Calu3 (cell line): ENCODE results near the gene ARHGEF11. TPM values are rescaled to one million over a fixed set of nuclear protein-coding genes. Genes with fewer than 3 reads are reported as not detected.

ENCODE experiments used
- BruUV-seq: library from RNA; stranded (reverse); fragments of 400-500 nt; replicated peaks from 2 replicates; lab custom pipeline; 2021; lab: Mats Ljungman, UMichigan
- CTCF ChIA-PET: fragments of 300-600 bp; sonication (Branson Sonifier 250); formaldehyde crosslinking; loops from one replicate; lab custom pipeline; 2022; ENCODE audit warnings: antibody characterized with exemption; lab: Charles Lee
- DNase-seq: peaks from one replicate; pipeline ENCODE4 v3.0.0; 2022
- H3K27ac Mint-ChIP-seq: one replicate; pipeline ENCODE4 v1.8.0; 2022; ENCODE audit warnings: mixed read lengths; ENCODE audit not compliant: unreplicated experiment
- H3K27me3 Mint-ChIP-seq: one replicate; pipeline ENCODE4 v1.8.0; 2022; ENCODE audit warnings: mixed read lengths; ENCODE audit not compliant: unreplicated experiment
- H3K36me3 Mint-ChIP-seq: one replicate; pipeline ENCODE4 v1.8.0; 2022; ENCODE audit warnings: mild to moderate bottlenecking, moderate library complexity, mixed read lengths; ENCODE audit not compliant: insufficient read depth, unreplicated experiment
- H3K4me1 Mint-ChIP-seq: one replicate; pipeline ENCODE4 v1.8.0; 2022; ENCODE audit warnings: mild to moderate bottlenecking, low read depth, mixed read lengths; ENCODE audit not compliant: unreplicated experiment
- H3K4me3 Mint-ChIP-seq: one replicate; pipeline ENCODE4 v1.8.0; 2022; ENCODE audit warnings: mild to moderate bottlenecking, low read depth, moderate library complexity, mixed read lengths; ENCODE audit not compliant: unreplicated experiment
- H3K9me3 Mint-ChIP-seq: one replicate; pipeline ENCODE4 v1.8.0; 2022; ENCODE audit warnings: low read depth, mixed read lengths; ENCODE audit not compliant: unreplicated experiment
- CTCF ChIP-seq: fragments of 200-600 bp; IDR thresholded peaks from one replicate; pipeline ENCODE4 v1.8.0; 2022; ENCODE audit warnings: antibody characterized with exemption; ENCODE audit not compliant: unreplicated experiment
- intact Hi-C: fragments of 100-400 bp; cut with micrococcal nuclease; formaldehyde crosslinking; loops from one replicate; pipeline ENCODE4 v1.10.0; 2022; ENCODE audit not compliant: unreplicated experiment
- microRNA-seq: library from miRNA; unstranded; fragments of <30 nt; microRNA quantifications from one replicate; pipeline ENCODE4 v1.2.0, GENCODE V29; 2022
- total RNA-seq: library from RNA; stranded (reverse); gene quantifications from 2 replicates; pipeline ENCODE4 v1.2.3, GENCODE V29; 2022

ARHGEF11 gene
- total RNA-seq, 1 experiment from 2014 or later: 44.1 TPM

GRCh38 chr1:156885880-156886355 lies 159.6 kb downstream of the ARHGEF11 start:
- Mint-ChIP-seq H3K4me3 (no peak overlapping the region), H3K9me3 (no peaks in the 10 kb centered on the region), H3K4me1 (no peaks in the 10 kb centered on the region), H3K27me3 (peaks cover 100% of the 10 kb centered on the region), H3K27ac (no peak overlapping the region), H3K36me3 (no peaks in the 10 kb centered on the region)
- CTCF ChIA-PET: no interaction called here
- intact Hi-C loops: no loop called here
- DNase-seq: no peak
- TF ChIP-seq CTCF: no peak
- no TSS peak for BruUV-seq

GRCh38 chr1:156885314-156885713 lies 160.2 kb downstream of the ARHGEF11 start:
- DNase-seq: no peak
- no peak for TF ChIP-seq CTCF
- H3K4me3 Mint-ChIP-seq: no peak overlapping the region
- peaks cover 100% of the 10 kb centered on the region for H3K27me3 Mint-ChIP-seq
- intact Hi-C loops: no loop called here
- no peaks in the 10 kb centered on the region for H3K36me3 Mint-ChIP-seq
- no peaks in the 10 kb centered on the region for H3K4me1 Mint-ChIP-seq
- no TSS peak for BruUV-seq
- H3K9me3 Mint-ChIP-seq: no peaks in the 10 kb centered on the region
- CTCF ChIA-PET: no interaction called here
- no peak overlapping the region for H3K27ac Mint-ChIP-seq

Small RNAs within 50 kb of the gene (microRNA-seq; reads per million reads assigned to microRNA genes)
- 2.8 reads per million for gene MIR765

Other genes starting within 250 kb of the ARHGEF11 start
- 2.9 and 3.1 TPM in 2 replicates for gene SH2D2A, start 228.9 kb downstream of the ARHGEF11 start, total RNA-seq
- not detected in 2 replicates for gene INSRR, start 186.6 kb downstream of the ARHGEF11 start, total RNA-seq
- not detected in 2 replicates for gene NTRK1, start 184.9 kb downstream of the ARHGEF11 start, total RNA-seq
- gene PEAR1, start 152.0 kb downstream of the ARHGEF11 start, total RNA-seq: 3.0 and 3.2 TPM in 2 replicates
- gene LRRC71, start 125.1 kb downstream of the ARHGEF11 start, total RNA-seq: not detected in 2 replicates
- not detected in 2 replicates for gene ETV3L, start 54.1 kb upstream of the ARHGEF11 start, total RNA-seq
- gene ETV3, start 92.7 kb upstream of the ARHGEF11 start, total RNA-seq: 39.7 and 50.0 TPM in 2 replicates